Left forelimb (tissue), 1 donor: ENCODE data around the gene TSPOAP1.
"Not testable (repeated sequence)": the region's sequence is repeated elsewhere in the genome, so short reads cannot be mapped to it uniquely, and the experiment has no call there.

Source experiments
- DNase-seq: peaks from one replicate; pipeline ENCODE4 v3.0.0-alpha.2; 2018; ENCODE audit warnings: low spot score

Gene TSPOAP1

GRCh38 chr17:58362368-58363014 is 33.9 kb upstream of the TSPOAP1 start:
- no peak for DNase-seq

GRCh38 chr17:58360296-58361063 is 31.9 kb upstream of the TSPOAP1 start:
- no peak for DNase-seq

- DNase-seq: no peak
Observed at GRCh38 chr17:58358408-58359172, 30.0 kb upstream of the TSPOAP1 start.

- no peak for DNase-seq
Observed at GRCh38 chr17:58357312-58358297, 29.0 kb upstream of the TSPOAP1 start.

GRCh38 chr17:58356231-58356630 is 27.6 kb upstream of the TSPOAP1 start:
- no peak for DNase-seq

GRCh38 chr17:58354541-58355216 is 26.1 kb upstream of the TSPOAP1 start:
- no peak for DNase-seq

GRCh38 chr17:58353389-58353825 is 24.8 kb upstream of the TSPOAP1 start:
- no peak for DNase-seq

- DNase-seq: no peak
Observed at GRCh38 chr17:58352596-58353388, 24.2 kb upstream of the TSPOAP1 start.

GRCh38 chr17:58351831-58352595 is 23.4 kb upstream of the TSPOAP1 start, which contains the start of gene SUPT4H1:
SUPT4H1 (minus strand) TSS chr17:58352201; CDS start chr17:58352135, 66 bp downstream.
- peak; percentile 94 for DNase-seq

- DNase-seq: no peak
Observed at GRCh38 chr17:58351182-58351581, 22.6 kb upstream of the TSPOAP1 start.

- no peak for DNase-seq
Observed at GRCh38 chr17:58348038-58348437, 19.4 kb upstream of the TSPOAP1 start.

GRCh38 chr17:58345500-58345899 is 16.9 kb upstream of the TSPOAP1 start:
- no peak for DNase-seq

- no peak for DNase-seq
Observed at GRCh38 chr17:58344791-58345157, 16.2 kb upstream of the TSPOAP1 start.

GRCh38 chr17:58344047-58344790 is 15.6 kb upstream of the TSPOAP1 start:
- no peak for DNase-seq

- DNase-seq: no peak
Observed at GRCh38 chr17:58343131-58343530, 14.5 kb upstream of the TSPOAP1 start.

- DNase-seq: no peak
Observed at GRCh38 chr17:58341861-58342475, 13.4 kb upstream of the TSPOAP1 start.

GRCh38 chr17:58341136-58341860 is 12.7 kb upstream of the TSPOAP1 start:
- DNase-seq: not testable (repeated sequence)
